SK-N-SH (cell line): ENCODE results near the gene MED8. TPM values are rescaled to one million over a fixed set of nuclear protein-coding genes. Genes with fewer than 3 reads are reported as not detected.

Experiments used
- CTCF ChIA-PET: fragments of 300-600, 350-600 bp; formaldehyde crosslinking; extraction: SDS; loops from one replicate; lab custom pipeline; 2021; lab: Yijun Ruan, JAX
- POLR2A ChIA-PET: fragments of 350-600 bp; sonication (Branson Sonifier 250); formaldehyde crosslinking; extraction: SDS; loops from one replicate; lab custom pipeline; 2020; ENCODE audit warnings: antibody characterized with exemption, inconsistent platforms; lab: Yijun Ruan, JAX
- DNase-seq: peaks from one replicate; pipeline ENCODE4 v3.0.0; 2012
- H2AFZ ChIP-seq: fragments of 200-600 bp; sonication (generic); 2 replicates; pipeline ENCODE4 v1.8.1; 2016; ENCODE audit warnings: antibody characterized with exemption, mild to moderate bottlenecking, low read depth
- H3F3A ChIP-seq: fragments of 200-600 bp; sonication (generic); replicated peaks from 2 replicates; pipeline ENCODE3; 2016; ENCODE audit warnings: antibody characterized with exemption, mild to moderate bottlenecking; ENCODE audit not compliant: insufficient read depth
- H3K27ac ChIP-seq, 2 experiments: fragments of 200-500 bp in 1 of 2; fragments of 200-600 bp in 1 of 2; sonication (Bioruptor generic) in 1 of 2; sonication (generic), shearing (Covaris generic) in 1 of 2; 2 replicates each; pipeline versions ENCODE4 v1.5.1 to v1.6.1; 2014 to 2016; ENCODE audit warnings: low read depth in 2 of 2, inconsistent platforms in 1 of 2, low read length in 1 of 2, mild to moderate bottlenecking in 1 of 2, mixed read lengths in 1 of 2
- H3K27me3 ChIP-seq: fragments of 200-600 bp; sonication (generic), shearing (Covaris generic); 2 replicates; pipeline ENCODE4 v1.6.1; 2016; ENCODE audit warnings: mixed run types; ENCODE audit not compliant: insufficient read depth
- H3K36me3 ChIP-seq, 2 experiments: fragments of 200-500 bp in 1 of 2; fragments of 200-600 bp in 1 of 2; sonication (Bioruptor generic) in 1 of 2; sonication (generic) in 1 of 2; replicated peaks in 1 of 2; 2 replicates each; pipeline versions ENCODE3 to v1.5.1; 2014 to 2016; ENCODE audit warnings: low read length in 1 of 2, mild to moderate bottlenecking in 1 of 2; ENCODE audit not compliant: insufficient read depth in 2 of 2, control insufficient read depth in 1 of 2
- H3K4me1 ChIP-seq, 2 experiments: fragments of 200-500 bp in 1 of 2; fragments of 200-600 bp in 1 of 2; sonication (Bioruptor generic) in 1 of 2; sonication (generic), shearing (Covaris generic) in 1 of 2; 2 replicates each; pipeline versions ENCODE4 v1.5.1 to v1.6.1; 2014 to 2016; ENCODE audit warnings: low read depth in 1 of 2, low read length in 1 of 2, mixed run types in 1 of 2; ENCODE audit not compliant: insufficient read depth in 2 of 2, control insufficient read depth in 1 of 2
- H3K4me2 ChIP-seq: fragments of 200-600 bp; sonication (generic), shearing (Covaris generic); 2 replicates; pipeline ENCODE4 v1.6.1; 2017; ENCODE audit warnings: mixed run types
- H3K4me3 ChIP-seq, 2 experiments: fragments of 200-500 bp in 1 of 2; fragments of 200-600 bp in 1 of 2; sonication (Bioruptor generic) in 1 of 2; sonication (generic), shearing (Covaris generic) in 1 of 2; 2 replicates each; pipeline versions ENCODE4 v1.5.1 to v1.8.1; 2014 to 2016; ENCODE audit warnings: low read depth in 2 of 2, inconsistent platforms in 1 of 2, low read length in 1 of 2, mild to moderate bottlenecking in 1 of 2, mixed read lengths in 1 of 2, moderate library complexity in 1 of 2
- H3K79me2 ChIP-seq: fragments of 200-600 bp; sonication (generic); 2 replicates; pipeline ENCODE4 v1.8.1; 2017; ENCODE audit warnings: mild to moderate bottlenecking; ENCODE audit not compliant: insufficient read depth
- H3K9ac ChIP-seq: fragments of 200-600 bp; sonication (generic); 2 replicates; pipeline ENCODE4 v1.6.1; 2017; ENCODE audit warnings: mixed run types
- H3K9me2 ChIP-seq: fragments of 200-600 bp; sonication (generic); 2 replicates; pipeline ENCODE4 v1.6.1; 2017; ENCODE audit warnings: mixed run types
- H3K9me3 ChIP-seq: fragments of 200-600 bp; sonication (generic); 2 replicates; pipeline ENCODE4 v1.6.1; 2017; ENCODE audit warnings: mixed run types, mild to moderate bottlenecking, moderate library complexity
- H4K20me1 ChIP-seq: fragments of 200-600 bp; sonication (generic); 2 replicates; pipeline ENCODE4 v1.6.1; 2017; ENCODE audit warnings: mild to moderate bottlenecking, mixed run types; ENCODE audit not compliant: insufficient read depth
- ELF1 ChIP-seq: IDR thresholded peaks from 2 replicates; pipeline ENCODE4 v1.4.0; 2012
- EP300 ChIP-seq, 2 experiments: IDR thresholded peaks; 2 replicates each; pipeline versions ENCODE4 v1.4.0 to v1.6.1; 2012; ENCODE audit warnings: borderline replicate concordance in 1 of 2, low read depth in 1 of 2, low read length in 1 of 2
- FOSL2 ChIP-seq: IDR thresholded peaks from 2 replicates; pipeline ENCODE4 v1.4.0; 2012; ENCODE audit warnings: low read depth, mild to moderate bottlenecking, moderate library complexity, borderline replicate concordance
- FOXJ3 ChIP-seq: sonication (generic); formaldehyde crosslinking; IDR thresholded peaks from 2 replicates; pipeline ENCODE4 v1.5.1; 2020; ENCODE audit warnings: mild to moderate bottlenecking, missing genetic modification reagents
- FOXM1 ChIP-seq: IDR thresholded peaks from 2 replicates; pipeline ENCODE4 v1.4.0; 2012; ENCODE audit warnings: low read depth, mild to moderate bottlenecking
- IRF3 ChIP-seq: fragments of 150-350 bp; IDR thresholded peaks from 2 replicates; pipeline ENCODE4 v1.6.1; 2016; ENCODE audit warnings: mild to moderate bottlenecking, low read depth, low read length
- JUND ChIP-seq: IDR thresholded peaks from 2 replicates; pipeline ENCODE4 v1.4.0; 2012
- MAX ChIP-seq: IDR thresholded peaks from 2 replicates; pipeline ENCODE4 v1.4.0; 2012; ENCODE audit warnings: low read depth
- NFIC ChIP-seq: IDR thresholded peaks from 2 replicates; pipeline ENCODE4 v1.4.0; 2012; ENCODE audit warnings: borderline replicate concordance
- NRF1 ChIP-seq: IDR thresholded peaks from 2 replicates; pipeline ENCODE4 v1.6.1; 2012; ENCODE audit warnings: low read depth, mild to moderate bottlenecking, low read length
- REST ChIP-seq: IDR thresholded peaks from 2 replicates; pipeline ENCODE4 v1.6.1; 2012; ENCODE audit warnings: mild to moderate bottlenecking, low read depth, low read length, moderate library complexity
- RFX5 ChIP-seq: IDR thresholded peaks from 2 replicates; pipeline ENCODE4 v1.6.1; 2012; ENCODE audit warnings: mild to moderate bottlenecking, improper control_type of control experiment, low read length
- RXRA ChIP-seq: IDR thresholded peaks from 2 replicates; pipeline ENCODE4 v1.4.0; 2012; ENCODE audit warnings: low read depth, mild to moderate bottlenecking, borderline replicate concordance
- TAF1 ChIP-seq: IDR thresholded peaks from 2 replicates; pipeline ENCODE4 v1.6.1; 2012; ENCODE audit warnings: low read depth, mild to moderate bottlenecking, low read length, moderate library complexity, borderline replicate concordance
- TCF12 ChIP-seq: IDR thresholded peaks from 2 replicates; pipeline ENCODE4 v1.4.0; 2012
- USF1 ChIP-seq: IDR thresholded peaks from 2 replicates; pipeline ENCODE4 v1.4.0; 2012; ENCODE audit warnings: low read depth, borderline replicate concordance
- USF2 ChIP-seq: fragments of 150-350 bp; IDR thresholded peaks from 2 replicates; pipeline ENCODE4 v1.6.1; 2017; ENCODE audit warnings: antibody characterized with exemption, low read length, low read depth, borderline replicate concordance
- ZBTB33 ChIP-seq: IDR thresholded peaks from 2 replicates; pipeline ENCODE4 v1.4.0; 2012; ENCODE audit warnings: low read depth, borderline replicate concordance
- WGBS: methylation state at CpG from one replicate; pipeline ENCODE4 v1.1.6; 2017; ENCODE audit warnings: low lambda C conversion rate; 5-methylcytosine and 5-hydroxymethylcytosine counted together
- polyA plus RNA-seq, 3 experiments: library from polyadenylated mRNA; depleted of rRNA; stranded (reverse); fragments of >200 nt; gene quantifications; 2 replicates each; pipeline ENCODE4 v1.2.3, GENCODE V29; 2012

Gene MED8
- polyA plus RNA-seq, 1 of the 3 experiments (the other 2 are of a cell fraction) = 33.7 TPM

- TF ChIP-seq USF1 = no peak
- TF ChIP-seq IRF3 = no peak
- 0 out of 2 replicates have a peak, but pooled peaks have one; percentile 32 for TF ChIP-seq ZBTB33
- 0 out of 2 replicates have a peak, but pooled peaks have one; percentile 29 for TF ChIP-seq TAF1
- peak; percentile 17; the same call in 1 of the 2 replicates for TF ChIP-seq TCF12
- TF ChIP-seq JUND = no peak
- peak; percentile 85 for TF ChIP-seq MAX
- peak; percentile 87 for TF ChIP-seq ELF1
- TF ChIP-seq NFIC = no peak
- no peak; the same call in 1 of the 2 replicates for TF ChIP-seq RFX5
- TF ChIP-seq FOSL2 = no peak
Measured at GRCh38 chr1:43389326-43390313, at the start of gene MED8, which contains the start of gene SZT2 (continued).

GRCh38 chr1:43438953-43439581 lies 49.5 kb upstream of the MED8 start:
- ChIA-PET POLR2A (interaction anchor here (1.3 kb wide), 1 partner anchor 15 kb away, joined by 3 read pairs; the partner anchor contains the start of gene HYI), CTCF (interaction anchor here (1.1 to 5.4 kb wide), 2 partner anchors 25 to 212 kb away, joined by 3 to 20 read pairs; no protein-coding TSS in a partner anchor)
- H3K36me3 ChIP-seq = peaks cover 3 to 71% of the 10 kb centered on the region in 2 experiments
- no peak overlapping the region for H2AFZ ChIP-seq
- DNase-seq = no peak
- WGBS = 94% methylated on average over 10 of the region's 10 CpGs
- H3K27ac ChIP-seq = no peak overlapping the region
- H4K20me1 ChIP-seq = no peaks in the 10 kb centered on the region
- no peaks in the 10 kb centered on the region; a peak in 1 of 4 replicates for H3K4me1 ChIP-seq
- no peaks in the 10 kb centered on the region for H3K27me3 ChIP-seq
- H3K4me2 ChIP-seq = no peak overlapping the region
- H3F3A ChIP-seq = no peaks in the 10 kb centered on the region
- H3K4me3 ChIP-seq = no peak overlapping the region
- no peaks in the 10 kb centered on the region for H3K9me2 ChIP-seq
- H3K9me3 ChIP-seq = no peaks in the 10 kb centered on the region
- no peaks in the 10 kb centered on the region for H3K79me2 ChIP-seq
- H3K9ac ChIP-seq = no peak overlapping the region
- TF ChIP-seq RXRA (no peak), TCF12 (no peak), FOXJ3 (no peak), MAX (no peak), EP300 (IDR thresholded peaks at IDR 0.05; ENCODE audit: borderline replicate concordance in 1 of 2, low read depth in 1 of 2, low read length in 1 of 2) (no peak), NRF1 (no peak), USF2 (no peak), FOXM1 (no peak), REST (no peak)
